ENCODE data around the gene JAK1. TPM values are rescaled to one million over a fixed set of nuclear protein-coding genes. Genes with fewer than 3 reads are reported as not detected.

JAK1 gene
- total and polyA plus RNA-seq, 10 of the 15 experiments (the other 5 are each of a cell fraction or from before 2014, with no cell fraction given) = 9.6 to 45.5 (median 35.7) TPM

DNA sequence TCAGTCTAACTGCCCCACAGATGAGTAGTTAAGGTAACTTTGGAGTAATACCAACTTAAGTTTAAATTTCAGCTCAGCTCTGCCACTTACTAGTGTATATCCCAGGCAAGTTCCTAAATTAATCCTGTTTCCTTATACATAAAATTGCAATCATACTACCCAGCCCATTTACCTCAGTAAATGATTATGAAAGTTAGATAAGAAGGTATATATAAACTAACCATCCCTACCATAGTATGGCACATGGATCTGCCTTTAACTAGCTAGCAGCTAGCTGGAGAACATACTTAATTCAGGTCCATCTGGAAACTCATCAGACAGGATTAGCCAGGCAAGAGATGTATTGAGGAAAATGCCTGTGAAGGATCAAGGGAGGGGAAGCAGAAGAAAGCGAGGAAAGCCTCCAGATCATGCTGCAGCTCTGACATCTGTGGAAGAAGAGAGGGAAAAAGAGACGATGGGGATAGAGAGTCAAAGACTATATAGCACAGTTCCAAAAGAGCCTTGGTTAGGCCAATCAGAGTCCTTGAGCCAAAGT, 8.0 kb upstream of the JAK1 start:
- no peak overlapping the region for H3K4me2 ChIP-seq (ENCODE audit: control insufficient read depth, insufficient read depth)
- no peaks in the 10 kb centered on the region for H3K79me2 ChIP-seq (ENCODE audit: control insufficient read depth, insufficient read depth, low read length)
- ATAC-seq (no peak), FAIRE-seq (no peak), DNase-seq (ENCODE audit: low read depth, low spot score) (no peak)
- no peaks in the 10 kb centered on the region for H3K36me3 ChIP-seq (ENCODE audit: control insufficient read depth in 2 of 2, insufficient read depth in 2 of 2, low read length in 1 of 2)
- BruUV-seq (replicated peaks) = no TSS peak
- no peaks in the 10 kb centered on the region for H3K9me3 ChIP-seq (replicated peaks; ENCODE audit: control insufficient read depth, insufficient read depth, low read length)
- H3K4me3 ChIP-seq = no peak overlapping the region
- no peak overlapping the region for H3K27ac ChIP-seq (ENCODE audit: control insufficient read depth, insufficient read depth)
- 49% methylated on average over 2 of the region's 2 CpGs for WGBS (ENCODE audit: insufficient coverage, insufficient replicate concordance, low lambda C conversion rate, missing lambda C conversion rate)
- ChIA-PET RAD21 (ENCODE audit: unreplicated experiment) (no interaction called here), SMC1A (ENCODE audit: uncharacterized antibody, unreplicated experiment) (no interaction called here), CTCF (interaction anchor here (0.8 kb wide), 1 partner anchor 88 kb away, joined by 3 read pairs; no protein-coding TSS in a partner anchor), POLR2A (no interaction called here)
- no peaks in the 10 kb centered on the region for H3K27me3 ChIP-seq (replicated peaks in 1 of 2; ENCODE audit: control insufficient read depth in 2 of 2, insufficient read depth in 2 of 2, low read length in 1 of 2)
- H3K4me1 ChIP-seq (ENCODE audit: control insufficient read depth, insufficient read depth, low read length) = no peaks in the 10 kb centered on the region
- no peak overlapping the region for H2AFZ ChIP-seq (ENCODE audit: control insufficient read depth, low read depth, low read length)
- intact Hi-C loops (cut with micrococcal nuclease; ENCODE audit: unreplicated experiment) = no loop called here
- TF ChIP-seq POU2F2 (IDR thresholded peaks at IDR 0.05; ENCODE audit: borderline replicate concordance, low read depth, low read length) = no peak
- in situ Hi-C loops (cut with MboI) = no loop called here
- no peaks in the 10 kb centered on the region for H4K20me1 ChIP-seq (ENCODE audit: control insufficient read depth, insufficient read depth)
- no peak overlapping the region for H3K9ac ChIP-seq (ENCODE audit: control insufficient read depth, insufficient read depth, low read length)

DNA sequence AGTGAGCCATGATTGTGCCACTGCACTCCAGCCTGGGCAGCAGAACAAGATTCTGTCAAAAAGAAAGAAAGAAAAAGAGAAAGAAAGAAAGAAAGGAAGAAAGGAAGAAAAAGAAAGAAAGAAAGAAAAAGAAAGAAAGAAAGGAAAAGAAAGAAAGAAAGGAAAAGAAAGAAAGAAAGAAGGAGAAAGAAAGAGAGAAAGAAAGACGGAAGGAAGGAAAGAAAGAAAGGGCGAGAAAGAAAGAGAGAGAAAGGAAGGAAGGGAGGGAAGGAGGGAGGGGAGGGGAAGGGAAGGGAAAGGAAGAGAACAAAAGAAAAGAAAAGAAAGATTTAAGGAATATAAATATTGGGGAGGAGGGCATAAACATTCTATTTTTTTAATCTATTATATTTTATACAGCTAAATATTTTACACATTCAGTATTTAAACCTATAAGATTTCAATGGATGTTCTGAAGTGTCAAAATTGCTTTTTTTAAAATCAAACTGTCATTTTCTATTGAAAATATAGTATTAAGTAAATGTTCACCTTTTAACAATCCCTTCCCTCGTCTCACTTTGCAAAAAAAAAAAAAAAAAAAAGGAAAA, 6.8 kb upstream of the JAK1 start:
- DNase-seq (ENCODE audit: low read depth, low spot score) (no peak), ATAC-seq (no peak), FAIRE-seq (no peak)
- Histone ChIP-seq H3K9ac (ENCODE audit: control insufficient read depth, insufficient read depth, low read length) (no peak overlapping the region), H4K20me1 (ENCODE audit: control insufficient read depth, insufficient read depth) (no peaks in the 10 kb centered on the region), H3K27ac (ENCODE audit: control insufficient read depth, insufficient read depth) (no peak overlapping the region), H3K9me3 (replicated peaks; ENCODE audit: control insufficient read depth, insufficient read depth, low read length) (no peaks in the 10 kb centered on the region), H3K79me2 (ENCODE audit: control insufficient read depth, insufficient read depth, low read length) (no peaks in the 10 kb centered on the region), H3K4me3 (no peak overlapping the region), H3K27me3 (replicated peaks in 1 of 2; ENCODE audit: control insufficient read depth in 2 of 2, insufficient read depth in 2 of 2, low read length in 1 of 2) (no peaks in the 10 kb centered on the region), H2AFZ (ENCODE audit: control insufficient read depth, low read depth, low read length) (no peak overlapping the region), H3K4me1 (ENCODE audit: control insufficient read depth, insufficient read depth, low read length) (no peaks in the 10 kb centered on the region), H3K36me3 (ENCODE audit: control insufficient read depth in 2 of 2, insufficient read depth in 2 of 2, low read length in 1 of 2) (no peaks in the 10 kb centered on the region), H3K4me2 (ENCODE audit: control insufficient read depth, insufficient read depth) (no peak overlapping the region)
- TF ChIP-seq WRNIP1 (IDR thresholded peaks at IDR 0.05; ENCODE audit: borderline replicate concordance, low read depth, low read length) (no peak), SRF (IDR thresholded peaks at IDR 0.05; ENCODE audit: low read depth in 2 of 2, low read length in 2 of 2) (no peak)
- ChIA-PET CTCF (no interaction called here), SMC1A (ENCODE audit: uncharacterized antibody, unreplicated experiment) (no interaction called here), RAD21 (ENCODE audit: unreplicated experiment) (no interaction called here), POLR2A (interaction anchor here (0.7 kb wide), 1 partner anchor 70 kb away, joined by 8 read pairs; no protein-coding TSS in a partner anchor)
- no TSS peak for BruUV-seq (replicated peaks)
- intact Hi-C loops (cut with micrococcal nuclease; ENCODE audit: unreplicated experiment) (no loop called here), in situ Hi-C loops (cut with MboI) (no loop called here)
- 74% methylated on average over 2 of the region's 3 CpGs for WGBS (ENCODE audit: insufficient coverage, insufficient replicate concordance, low lambda C conversion rate, missing lambda C conversion rate)
